Effector memory CD4-positive, alpha-beta T cell (primary cell): Measurements from ENCODE around the gene PHACTR2.

Experiments used
- DNase-seq, 3 donors: peaks; one replicate each; pipeline ENCODE4 v3.0.0-alpha.2; 2020
- H3K27ac ChIP-seq: 2 replicates; pipeline ENCODE4 v1.7.0; 2013; ENCODE audit warnings: mild to moderate bottlenecking, low read length, moderate library complexity; ENCODE audit not compliant: insufficient read depth, poor library complexity, severe bottlenecking
- H3K27me3 ChIP-seq: replicated peaks from 2 replicates; pipeline ENCODE4 v1.7.0; 2013; ENCODE audit warnings: mild to moderate bottlenecking, low read length; ENCODE audit not compliant: insufficient read depth, control insufficient read depth, poor library complexity, severe bottlenecking
- H3K36me3 ChIP-seq: 2 replicates; pipeline ENCODE4 v1.7.0; 2013; ENCODE audit warnings: mild to moderate bottlenecking, low read length, moderate library complexity; ENCODE audit not compliant: control insufficient read depth, insufficient read depth
- H3K4me1 ChIP-seq: 2 replicates; pipeline ENCODE4 v1.7.0; 2013; ENCODE audit warnings: low read length, mild to moderate bottlenecking; ENCODE audit not compliant: control insufficient read depth, insufficient read depth, poor library complexity, severe bottlenecking
- H3K4me3 ChIP-seq: 2 replicates; pipeline ENCODE4 v1.7.0; 2013; ENCODE audit warnings: low read length, low read depth, mild to moderate bottlenecking; ENCODE audit not compliant: insufficient read depth, poor library complexity, severe bottlenecking
- H3K9me3 ChIP-seq: 2 replicates; pipeline ENCODE4 v1.7.0; 2013; ENCODE audit warnings: mild to moderate bottlenecking, low read length, moderate library complexity; ENCODE audit not compliant: control insufficient read depth

PHACTR2 gene

DNA sequence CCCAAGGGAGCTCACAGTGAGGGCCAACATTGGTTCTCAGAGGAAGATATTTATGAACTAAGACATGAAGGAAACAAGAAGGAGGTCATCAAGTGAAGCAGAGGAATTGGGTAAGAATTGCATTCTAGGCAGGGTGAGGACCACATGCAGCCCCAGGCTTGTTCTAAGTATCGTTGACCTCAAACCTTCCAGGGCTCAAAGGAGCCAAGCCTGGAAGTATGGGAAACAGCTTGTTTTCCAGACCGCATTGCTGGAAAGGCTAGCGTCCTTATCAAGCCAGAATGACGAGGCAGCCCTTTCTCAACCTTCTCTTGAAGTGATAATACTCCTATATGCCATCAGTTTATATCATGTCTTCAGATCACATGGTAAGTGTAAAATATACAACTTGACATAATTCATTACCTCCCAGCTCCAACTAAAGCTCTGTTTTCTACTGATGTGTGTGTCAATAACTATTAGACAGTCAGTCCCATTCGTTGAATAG is 79.6 kb downstream of the PHACTR2 start:
- no peak for DNase-seq
- Histone ChIP-seq H3K27me3 (no peaks in the 10 kb centered on the region), H3K4me3 (no peak overlapping the region), H3K36me3 (peaks cover 11% of the 10 kb centered on the region), H3K9me3 (no peaks in the 10 kb centered on the region), H3K4me1 (no peaks in the 10 kb centered on the region), H3K27ac (no peak overlapping the region)

DNA sequence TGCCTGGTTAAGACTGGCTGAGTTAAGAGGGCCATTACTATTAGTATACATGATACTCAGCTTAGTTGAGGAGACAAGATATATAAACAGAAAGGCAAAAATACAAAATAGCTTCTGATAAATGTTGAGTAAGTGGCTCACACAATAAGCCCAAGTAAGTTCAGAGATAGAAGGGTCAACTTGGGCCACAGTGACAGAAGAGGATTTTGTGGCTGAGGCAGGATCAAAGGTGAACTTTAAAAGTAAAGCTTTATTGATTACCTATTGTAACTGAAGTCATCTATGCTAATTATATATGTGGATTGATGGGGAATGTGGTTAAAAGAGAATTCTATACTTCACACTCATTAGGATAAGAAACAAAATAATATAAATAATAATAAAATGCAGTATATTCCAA is 80.8 kb downstream of the PHACTR2 start:
- H3K4me3 ChIP-seq = no peak overlapping the region
- H3K27me3 ChIP-seq = no peaks in the 10 kb centered on the region
- H3K4me1 ChIP-seq = no peaks in the 10 kb centered on the region
- no peaks in the 10 kb centered on the region for H3K9me3 ChIP-seq
- H3K36me3 ChIP-seq = peaks cover 11% of the 10 kb centered on the region
- no peak overlapping the region for H3K27ac ChIP-seq
- no peak for DNase-seq

- H3K4me3 ChIP-seq = no peak overlapping the region
- H3K36me3 ChIP-seq = peaks cover 11% of the 10 kb centered on the region
- H3K27me3 ChIP-seq = no peaks in the 10 kb centered on the region
- H3K27ac ChIP-seq = no peak overlapping the region
- H3K9me3 ChIP-seq = no peaks in the 10 kb centered on the region
- H3K4me1 ChIP-seq = no peaks in the 10 kb centered on the region
- DNase-seq = no peak
Observed at GRCh38 chr6:143759666-143760065, 81.9 kb downstream of the PHACTR2 start.

DNA sequence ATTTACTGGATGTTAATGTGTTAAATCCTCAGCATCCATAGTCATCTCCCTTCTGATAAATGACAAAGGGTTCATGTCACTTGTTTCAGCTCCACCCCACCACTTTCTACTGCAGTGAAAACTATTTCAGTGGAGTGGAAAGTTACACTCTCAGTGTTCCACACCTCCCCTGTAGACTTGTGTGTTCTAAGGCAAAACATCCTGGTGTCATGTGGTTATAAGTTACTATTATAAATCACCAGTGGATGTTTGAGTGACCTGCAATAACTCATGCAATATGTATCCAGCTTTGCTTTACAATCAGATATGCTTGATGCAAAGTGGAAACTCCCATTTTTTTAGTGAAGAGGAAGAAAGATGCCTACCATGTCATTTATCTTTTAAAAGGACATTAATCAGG is 83.3 kb downstream of the PHACTR2 start:
- Histone ChIP-seq H3K27ac (no peak overlapping the region), H3K27me3 (no peaks in the 10 kb centered on the region), H3K4me1 (no peaks in the 10 kb centered on the region), H3K9me3 (no peaks in the 10 kb centered on the region), H3K36me3 (peaks cover 10% of the 10 kb centered on the region), H3K4me3 (no peak overlapping the region)
- DNase-seq = no peak

- H3K36me3 ChIP-seq = peaks cover 10% of the 10 kb centered on the region
- H3K4me1 ChIP-seq = no peaks in the 10 kb centered on the region
- H3K4me3 ChIP-seq = no peak overlapping the region
- H3K27ac ChIP-seq = no peak overlapping the region
- H3K27me3 ChIP-seq = no peaks in the 10 kb centered on the region
- no peaks in the 10 kb centered on the region for H3K9me3 ChIP-seq
- DNase-seq = no peak
Observed at GRCh38 chr6:143762126-143762525, 84.4 kb downstream of the PHACTR2 start.

DNA sequence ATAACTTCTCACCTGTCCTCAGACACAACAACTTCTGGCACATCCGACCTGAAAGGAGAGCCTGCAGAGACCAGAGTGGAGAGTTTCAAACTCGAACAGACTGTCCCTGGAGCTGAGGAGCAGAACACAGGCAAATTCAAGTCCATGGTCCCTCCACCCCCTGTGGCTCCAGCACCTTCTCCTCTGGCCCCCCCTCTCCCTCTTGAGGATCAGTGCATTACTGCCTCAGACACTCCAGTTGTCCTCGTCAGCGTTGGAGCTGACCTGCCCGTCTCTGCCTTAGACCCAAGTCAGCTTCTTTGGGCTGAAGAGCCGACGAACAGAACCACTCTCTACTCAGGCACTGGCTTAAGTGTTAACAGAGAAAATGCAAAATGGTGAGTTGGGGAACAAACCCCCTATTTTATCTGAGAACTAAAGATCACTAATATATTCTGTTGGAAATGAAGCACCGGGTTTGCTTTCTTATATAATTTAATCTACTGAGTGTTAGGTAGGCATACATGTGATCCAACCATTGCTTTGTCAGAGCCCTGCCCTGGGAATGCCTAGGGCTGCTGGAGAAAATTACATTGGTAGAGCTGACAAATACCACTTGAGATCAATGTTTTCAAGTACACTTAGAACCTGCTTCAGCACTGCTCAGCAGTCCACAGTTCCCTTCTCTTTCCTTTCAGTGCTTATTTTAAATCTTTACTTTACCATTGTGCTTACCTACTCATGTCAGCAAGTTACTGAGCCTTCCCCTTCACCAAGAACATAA is 87.8 kb downstream of the PHACTR2 start:
- H3K27me3 ChIP-seq = no peaks in the 10 kb centered on the region
- H3K4me3 ChIP-seq = no peak overlapping the region
- H3K36me3 ChIP-seq = peaks cover 10% of the 10 kb centered on the region
- no peak overlapping the region for H3K27ac ChIP-seq
- no peaks in the 10 kb centered on the region for H3K9me3 ChIP-seq
- DNase-seq = no peak
- no peaks in the 10 kb centered on the region for H3K4me1 ChIP-seq

DNA sequence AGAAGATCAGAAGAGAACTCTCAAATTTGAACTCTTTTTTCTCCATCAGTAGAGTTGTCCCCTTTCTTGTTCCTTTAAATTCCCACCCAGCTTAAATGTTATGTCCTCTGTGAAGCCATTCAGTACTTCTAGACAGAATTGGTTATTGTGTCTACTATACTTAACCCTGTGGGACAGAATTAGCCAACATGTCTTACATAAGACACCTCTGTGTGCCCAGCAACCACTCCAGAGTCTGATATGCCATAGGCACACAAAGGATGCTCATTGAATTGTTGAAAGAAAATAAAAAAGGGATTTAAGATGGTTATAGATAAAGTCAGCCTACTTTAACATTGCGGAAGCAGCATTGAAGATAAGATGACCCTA is 88.4 kb downstream of the PHACTR2 start:
- Histone ChIP-seq H3K4me1 (no peaks in the 10 kb centered on the region), H3K9me3 (no peaks in the 10 kb centered on the region), H3K27me3 (no peaks in the 10 kb centered on the region), H3K27ac (no peak overlapping the region), H3K36me3 (peaks cover 10% of the 10 kb centered on the region), H3K4me3 (no peak overlapping the region)
- DNase-seq = no peak

DNA sequence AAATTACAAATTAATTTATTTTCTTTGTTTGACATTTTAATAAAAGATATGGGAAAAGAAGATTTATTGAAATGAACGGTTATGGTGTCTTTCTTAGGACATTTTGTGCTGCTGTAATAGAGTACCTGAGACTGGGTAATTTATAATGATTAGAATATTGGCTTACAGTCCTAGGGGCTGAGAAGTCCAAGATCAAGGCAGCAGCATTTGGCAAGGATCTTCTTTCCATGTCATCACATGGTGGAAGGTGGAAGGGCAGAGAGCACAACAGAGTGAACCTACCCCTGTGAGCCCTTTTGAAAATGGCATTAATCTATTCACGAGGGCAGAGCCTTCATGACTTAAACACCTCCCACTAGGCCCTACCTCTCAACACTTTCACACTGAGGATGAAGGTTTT is 89.7 kb downstream of the PHACTR2 start:
- no peaks in the 10 kb centered on the region for H3K27me3 ChIP-seq
- no peak for DNase-seq
- no peaks in the 10 kb centered on the region for H3K4me1 ChIP-seq
- H3K27ac ChIP-seq = no peak overlapping the region
- H3K36me3 ChIP-seq = peaks cover 12% of the 10 kb centered on the region
- H3K9me3 ChIP-seq = no peaks in the 10 kb centered on the region
- H3K4me3 ChIP-seq = no peak overlapping the region

- Histone ChIP-seq H3K4me3 (no peak overlapping the region), H3K27me3 (no peaks in the 10 kb centered on the region), H3K4me1 (no peaks in the 10 kb centered on the region), H3K9me3 (no peaks in the 10 kb centered on the region), H3K27ac (no peak overlapping the region), H3K36me3 (peaks cover 12% of the 10 kb centered on the region)
- no peak for DNase-seq
Observed at GRCh38 chr6:143772116-143773086, 94.6 kb downstream of the PHACTR2 start.
